ENCODE results near the gene CDH10. TPM values are rescaled to one million over a fixed set of nuclear protein-coding genes. Genes with fewer than 3 reads are reported as not detected.

The CDH10 gene
- total RNA-seq, 1 experiment from 2014 or later = 0.31 TPM

- H3K79me2 ChIP-seq (ENCODE audit: insufficient read depth, low read length) = no peaks in the 10 kb centered on the region
- no peak overlapping the region for H3K4me3 Mint-ChIP-seq
- H3K4me2 ChIP-seq (ENCODE audit: insufficient read depth, insufficient read length, low read length) = no peak overlapping the region
- no peak overlapping the region for H2BK20ac ChIP-seq (ENCODE audit: low read depth, low read length, poor library complexity, severe bottlenecking)
- H3K9ac ChIP-seq (ENCODE audit: extremely low read depth, insufficient read length, low read length) = no peak overlapping the region
- H3K9me3 ChIP-seq (ENCODE audit: control insufficient read depth, low read depth, low read length) = no peaks in the 10 kb centered on the region
- H3K9me3 Mint-ChIP-seq = no peaks in the 10 kb centered on the region
- no peak overlapping the region for H2BK15ac ChIP-seq (ENCODE audit: low read depth, low read length)
- H3K79me1 ChIP-seq (ENCODE audit: insufficient read depth, low read depth, low read length, poor library complexity, severe bottlenecking) = no peaks in the 10 kb centered on the region
- no peak overlapping the region for H3K56ac ChIP-seq (ENCODE audit: insufficient read length, low read depth, low read length)
- no peak overlapping the region for H3K4ac ChIP-seq (ENCODE audit: low read depth, low read length)
- no peak overlapping the region for H4K8ac ChIP-seq (replicated peaks; ENCODE audit: insufficient read length, low read depth, low read length)
- no peak overlapping the region for H2BK5ac ChIP-seq (ENCODE audit: insufficient read length, low read length)
- no peak overlapping the region for H3K18ac ChIP-seq (ENCODE audit: insufficient read length, low read depth, low read length)
- no peaks in the 10 kb centered on the region for H4K20me1 ChIP-seq (ENCODE audit: control insufficient read depth, insufficient read depth, insufficient read length)
- H3K36me3 Mint-ChIP-seq (ENCODE audit: insufficient read depth in 1 of 3, low read depth in 3 of 3) = no peaks in the 10 kb centered on the region
- H4K5ac ChIP-seq (ENCODE audit: insufficient read length, low read depth, low read length) = no peak overlapping the region
- H2BK12ac ChIP-seq (ENCODE audit: insufficient read length, low read depth, low read length) = no peak overlapping the region
- no peak for TF ChIP-seq CTCF (conservative IDR thresholded peaks at IDR 0.05)
- H2BK120ac ChIP-seq (ENCODE audit: low read depth, low read length, poor library complexity, severe bottlenecking) = no peak overlapping the region
- no peak overlapping the region for H3K23ac ChIP-seq (ENCODE audit: insufficient read length, low read depth, low read length)
- no peaks in the 10 kb centered on the region for H3K4me1 ChIP-seq (ENCODE audit: insufficient read depth, low read length)
- H2AK5ac ChIP-seq (ENCODE audit: insufficient read length, low read length) = no peak overlapping the region
- H4K91ac ChIP-seq (ENCODE audit: insufficient read length, low read depth, low read length) = no peak overlapping the region
- H3K14ac ChIP-seq (ENCODE audit: insufficient read depth, low read length) = no peak overlapping the region
- H3K27ac Mint-ChIP-seq = no peak overlapping the region
- H3T11ph ChIP-seq (ENCODE audit: low read length) = no peak overlapping the region
- WGBS (ENCODE audit: extremely low coverage, insufficient read length, low lambda C conversion rate) = no CpG with 5 or more reads among the region's 1 CpG
- DNase-seq = no peak
- H2AFZ ChIP-seq (ENCODE audit: low read length) = no peak overlapping the region
- H3K4me1 Mint-ChIP-seq = no peaks in the 10 kb centered on the region
- H3K27ac ChIP-seq (ENCODE audit: insufficient read length, low read depth, low read length) = no peak overlapping the region
- no peaks in the 10 kb centered on the region; the same call in 1 of the 2 replicates for H3K27me3 Mint-ChIP-seq (ENCODE audit: low read depth)
- H3K27me3 ChIP-seq (ENCODE audit: insufficient read depth, low read length) = no peaks in the 10 kb centered on the region
- no peaks in the 10 kb centered on the region for H3K23me2 ChIP-seq (ENCODE audit: insufficient read length, low read depth, low read length, poor library complexity, severe bottlenecking)
Observed at GRCh38 chr5:24598956-24599355, 45.8 kb downstream of the CDH10 start.

Measured in H9 (cell line).